GM21390 (cell line): ENCODE results near the gene AZGP1.
"Not testable (repeated sequence)": the region's sequence is repeated elsewhere in the genome, so short reads cannot be mapped to it uniquely, and the experiment has no call there.

ENCODE experiments used
- ATAC-seq: cut with Tn5 transposase; IDR thresholded peaks from one replicate; pipeline ENCODE4 v1.9.1; 2021; ENCODE audit not compliant: unreplicated experiment

The AZGP1 gene

DNA sequence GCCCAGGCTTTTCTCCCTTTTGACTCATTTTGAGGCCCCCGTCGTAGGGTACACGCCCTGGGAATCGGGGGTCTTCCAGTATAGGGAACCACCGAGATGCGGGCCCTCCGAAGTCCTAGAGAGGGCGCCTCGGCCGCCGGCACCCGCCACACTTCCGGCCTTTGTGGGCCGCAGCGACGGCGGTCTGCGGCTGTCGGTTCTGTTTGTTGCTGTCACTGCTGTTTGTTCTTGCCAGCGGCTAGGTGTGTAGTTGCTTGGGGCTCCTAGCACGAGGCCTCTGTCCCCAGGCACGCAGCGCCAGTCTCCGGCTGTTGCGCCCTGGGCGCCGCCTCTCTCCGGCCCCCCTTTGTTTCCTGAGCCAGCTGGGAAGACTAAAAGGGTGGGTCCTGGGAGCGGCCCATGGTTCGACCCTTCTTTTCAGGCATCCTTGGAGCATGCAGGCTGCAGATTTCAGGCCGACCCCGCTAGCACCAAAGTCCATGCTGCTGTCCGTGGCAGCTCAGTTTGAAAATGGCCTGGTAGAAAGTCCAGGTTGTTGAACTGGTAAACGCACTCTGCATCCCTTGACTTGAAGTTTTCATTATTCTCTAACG is 21.8 kb upstream of the AZGP1 start:
- ATAC-seq = no peak

DNA sequence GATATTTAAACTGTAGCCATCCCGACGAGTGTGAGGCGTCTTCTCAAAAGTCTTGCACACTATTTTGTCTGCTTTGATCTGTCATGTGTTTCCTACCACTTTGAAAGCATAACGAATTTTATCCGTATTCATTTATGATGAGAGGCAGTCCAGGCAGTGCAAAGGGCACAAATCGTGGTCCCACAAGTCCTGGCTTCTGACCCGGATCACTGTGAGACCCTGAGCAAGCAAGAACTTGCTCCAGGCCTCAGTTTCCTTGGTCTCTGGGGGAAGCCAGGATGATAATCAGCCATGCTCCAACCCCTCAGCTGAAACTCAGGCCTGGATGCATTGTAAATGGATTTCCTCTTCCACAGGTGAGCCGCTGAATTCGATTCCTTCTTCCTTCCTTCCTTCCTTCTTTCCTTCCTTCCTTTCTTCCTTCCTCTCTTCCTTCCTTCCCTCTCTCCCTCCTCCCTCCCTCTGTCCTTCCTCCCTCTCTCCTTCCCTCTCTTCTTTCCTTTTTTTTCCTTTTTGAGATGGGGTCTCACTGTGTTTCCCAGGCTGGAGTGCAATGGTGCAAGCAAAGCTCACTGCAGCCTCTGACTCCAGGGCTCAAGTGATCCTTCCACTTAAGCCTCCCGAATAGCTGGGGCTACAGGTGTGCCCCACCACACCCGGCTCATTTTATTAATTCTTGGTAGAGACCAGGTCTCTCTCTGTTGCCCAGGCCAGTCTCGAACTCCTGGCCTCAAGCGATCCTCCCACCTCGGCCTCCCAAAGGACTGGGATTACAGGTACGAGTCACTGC is 21.1 kb upstream of the AZGP1 start:
- ATAC-seq = no peak

DNA sequence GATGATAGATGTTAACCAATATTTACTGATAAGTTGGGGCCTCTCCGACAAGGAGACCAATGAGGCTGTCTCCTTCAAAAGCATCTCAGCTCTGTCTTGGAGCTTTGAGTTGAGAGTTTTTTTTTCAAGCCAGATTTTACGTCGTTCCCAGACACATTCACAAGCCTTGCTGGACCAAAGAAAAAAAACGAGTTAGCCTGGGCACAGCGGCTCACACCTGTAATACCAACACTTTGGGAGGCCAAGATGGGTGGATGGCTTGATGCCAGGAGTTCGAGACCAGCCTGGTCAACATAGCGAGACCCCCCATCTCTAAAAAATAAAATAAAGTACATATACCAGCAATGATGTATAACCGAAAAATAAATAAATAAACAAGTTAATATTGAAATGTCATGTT is 19.0 kb upstream of the AZGP1 start:
- no peak for ATAC-seq

DNA sequence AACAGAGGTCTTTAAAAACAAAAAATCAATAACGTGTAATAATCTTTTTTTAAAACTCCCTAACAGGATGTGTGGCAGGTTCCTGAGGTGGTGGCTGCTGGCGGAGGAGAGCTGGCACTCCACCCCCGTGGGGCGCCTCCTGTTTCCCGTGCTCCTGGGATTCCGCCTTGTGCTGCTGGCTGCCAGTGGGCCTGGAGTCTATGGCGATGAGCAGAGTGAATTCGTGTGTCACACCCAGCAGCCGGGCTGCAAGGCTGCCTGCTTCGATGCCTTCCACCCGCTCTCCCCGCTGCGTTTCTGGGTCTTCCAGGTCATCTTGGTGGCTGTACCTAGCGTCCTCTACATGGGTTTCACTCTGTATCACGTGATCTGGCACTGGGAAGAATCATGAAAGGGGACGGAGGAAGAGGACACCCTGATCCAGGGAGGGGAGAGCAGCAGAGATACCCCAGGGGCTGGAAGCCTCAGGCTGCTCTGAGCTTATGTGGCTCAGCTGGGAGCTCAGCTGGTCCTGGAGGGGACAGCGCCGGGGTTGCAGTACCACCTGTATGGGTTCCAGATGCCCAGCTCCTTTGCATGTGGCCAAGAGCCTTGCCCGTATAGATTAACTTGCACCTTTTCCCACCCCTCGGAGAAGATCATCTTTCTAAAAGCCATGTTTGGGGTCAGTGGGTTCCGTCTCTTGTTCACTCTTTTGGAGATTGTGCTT is 16.7 kb upstream of the AZGP1 start:
- ATAC-seq = no peak

DNA sequence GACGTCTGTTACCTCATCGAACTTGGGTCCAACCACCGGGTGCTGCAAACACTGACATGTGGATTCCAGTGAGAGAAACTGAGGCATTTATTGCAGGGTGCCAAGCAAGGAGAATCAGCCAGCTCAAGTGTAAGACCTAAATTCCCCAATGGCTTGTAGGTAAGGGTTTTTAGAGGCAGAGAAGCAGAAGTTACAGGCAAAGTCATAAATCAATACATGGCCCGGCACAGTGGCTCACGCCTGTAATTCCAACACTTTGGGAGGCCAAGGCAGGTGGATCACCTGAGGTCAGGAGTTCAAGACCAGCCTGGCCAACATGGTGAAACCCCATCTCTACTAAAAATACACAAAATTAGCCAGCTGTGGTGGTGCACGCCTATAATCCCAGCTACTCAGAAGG is 15.7 kb upstream of the AZGP1 start:
- not testable (repeated sequence) for ATAC-seq

DNA sequence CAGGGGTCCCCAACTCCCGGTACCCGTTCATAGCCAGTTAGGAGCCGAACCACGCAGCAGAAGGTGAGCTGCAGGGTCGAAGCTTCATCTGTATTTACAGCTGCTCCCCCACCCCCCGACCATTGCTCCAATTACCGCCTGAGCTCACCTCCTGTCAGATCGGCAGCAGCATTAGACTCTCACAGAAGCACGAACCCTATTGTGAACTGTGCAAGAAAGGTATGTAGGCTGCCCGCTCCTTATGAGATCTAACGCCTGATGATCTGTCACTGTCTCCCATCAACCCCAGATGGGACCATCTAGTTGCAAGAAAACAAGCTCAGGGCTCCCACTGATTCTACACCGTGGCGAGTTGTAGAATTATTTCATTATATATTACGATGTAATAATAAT is 14.6 kb upstream of the AZGP1 start:
- ATAC-seq = no peak

DNA sequence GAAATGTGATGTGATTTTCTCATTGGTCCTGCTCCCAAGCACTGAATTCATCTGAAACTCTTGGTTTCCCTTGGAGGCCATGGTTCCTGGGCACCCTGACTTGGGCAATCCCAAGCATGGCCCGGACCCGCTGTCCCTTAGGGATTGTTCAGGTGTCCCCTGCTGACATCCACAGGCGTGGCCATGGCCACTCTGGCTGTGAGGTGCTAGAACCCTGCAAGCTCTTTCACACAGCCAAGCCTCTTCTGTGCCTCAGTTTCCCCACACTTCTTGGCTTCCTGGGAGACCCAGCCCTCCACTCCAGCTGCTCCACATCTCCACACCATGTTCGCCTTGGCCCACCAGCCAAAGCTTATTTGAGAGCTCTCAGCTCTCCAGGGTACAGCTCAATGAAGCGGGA is 12.0 kb upstream of the AZGP1 start:
- ATAC-seq = no peak

DNA sequence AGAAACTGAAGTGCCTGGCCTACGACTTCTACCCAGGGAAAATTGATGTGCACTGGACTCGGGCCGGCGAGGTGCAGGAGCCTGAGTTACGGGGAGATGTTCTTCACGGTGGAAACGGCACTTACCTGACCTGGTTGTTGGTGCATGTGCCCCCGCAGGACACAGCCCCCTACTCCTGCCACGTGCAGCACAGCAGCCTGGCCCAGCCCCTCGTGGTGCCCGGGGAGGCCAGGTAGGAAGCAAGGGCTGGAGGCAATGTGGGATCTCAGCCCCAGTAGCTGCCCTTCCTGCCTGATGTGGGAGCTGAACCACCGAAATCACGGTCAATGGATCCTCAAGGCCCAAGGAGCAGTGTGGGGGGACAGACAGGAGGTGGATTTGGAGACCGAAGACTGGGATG is 11.5 kb upstream of the AZGP1 start:
- ATAC-seq = not testable (repeated sequence)

DNA sequence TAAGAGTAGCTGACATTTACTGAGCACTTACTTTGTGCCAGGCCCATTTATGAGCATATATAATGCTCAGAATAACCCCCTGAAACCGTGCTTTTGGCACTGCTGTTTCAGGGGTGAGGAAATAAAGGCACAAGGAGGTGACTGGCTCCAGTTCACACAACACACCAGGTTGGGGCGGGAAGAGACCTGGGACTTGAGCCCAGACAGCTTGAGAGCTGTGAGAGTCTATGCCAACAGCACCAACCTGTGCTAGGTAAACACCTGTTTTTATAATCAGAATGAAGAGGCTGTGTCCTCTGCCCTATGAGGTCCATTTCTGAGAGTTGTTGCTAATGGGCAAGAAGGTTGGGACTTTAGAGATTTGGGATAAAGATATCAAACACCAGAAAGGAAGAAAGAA is 8.8 kb upstream of the AZGP1 start:
- no peak for ATAC-seq

DNA sequence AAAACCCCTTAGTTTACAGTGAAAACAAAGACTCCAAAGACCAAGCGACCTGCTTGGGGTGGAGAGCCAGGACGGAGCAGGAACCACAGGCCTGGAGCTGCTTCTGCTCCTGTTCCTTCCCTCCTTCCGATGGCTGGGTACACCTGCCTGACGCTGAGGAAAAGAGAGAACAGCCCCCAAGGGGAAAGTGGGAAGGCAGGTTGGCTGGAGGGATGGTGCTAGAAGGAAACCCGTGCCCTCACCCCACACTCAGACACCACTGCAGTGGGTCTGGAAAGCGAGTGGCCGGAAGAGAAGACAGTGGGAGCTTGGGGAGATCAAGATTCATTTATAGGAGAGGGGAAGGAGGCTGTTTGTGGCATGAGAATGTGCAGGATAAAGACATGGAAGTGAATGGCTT is 5.2 kb upstream of the AZGP1 start:
- ATAC-seq = not testable (repeated sequence)

DNA sequence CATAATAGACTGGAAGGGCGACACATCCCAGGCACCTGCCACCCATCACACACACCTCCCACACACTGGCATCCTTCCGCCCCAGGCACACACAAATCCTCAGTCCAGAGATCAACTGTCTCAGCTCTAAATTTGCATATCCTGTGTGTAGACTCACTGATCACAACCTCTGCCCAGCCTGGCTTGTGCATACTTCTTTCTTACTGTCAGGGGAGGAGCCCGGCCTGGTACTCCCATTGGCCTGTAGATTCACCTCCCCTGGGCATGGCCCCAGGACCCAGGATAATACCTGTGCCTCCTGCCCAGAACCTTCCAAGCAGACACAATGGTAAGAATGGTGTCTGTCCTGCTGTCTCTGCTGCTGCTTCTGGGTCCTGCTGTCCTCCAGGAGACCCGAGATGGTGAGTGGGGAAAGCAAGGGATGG is 4.6 kb upstream of the AZGP1 start:
- not testable (repeated sequence) for ATAC-seq

DNA sequence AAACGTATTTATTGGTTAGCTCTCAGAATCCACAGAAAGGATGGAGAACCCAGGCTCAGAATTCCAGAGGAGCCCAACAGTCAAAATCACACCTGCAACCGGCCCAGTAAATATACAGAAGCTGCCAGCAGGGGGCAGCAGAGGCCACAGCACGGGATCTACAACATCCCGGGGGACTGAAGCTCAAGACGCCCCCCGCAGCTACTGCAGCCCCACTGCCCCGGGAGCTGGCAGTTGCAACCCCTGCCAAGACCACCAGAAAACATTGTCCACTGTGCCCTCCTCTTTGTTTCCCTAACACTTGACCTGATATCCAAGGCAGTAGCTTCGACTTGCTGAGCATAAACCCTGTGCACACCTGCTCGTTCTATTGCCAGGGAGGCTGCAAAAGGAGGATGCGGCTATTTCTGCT is 4.0 kb upstream of the AZGP1 start:
- not testable (repeated sequence) for ATAC-seq

DNA sequence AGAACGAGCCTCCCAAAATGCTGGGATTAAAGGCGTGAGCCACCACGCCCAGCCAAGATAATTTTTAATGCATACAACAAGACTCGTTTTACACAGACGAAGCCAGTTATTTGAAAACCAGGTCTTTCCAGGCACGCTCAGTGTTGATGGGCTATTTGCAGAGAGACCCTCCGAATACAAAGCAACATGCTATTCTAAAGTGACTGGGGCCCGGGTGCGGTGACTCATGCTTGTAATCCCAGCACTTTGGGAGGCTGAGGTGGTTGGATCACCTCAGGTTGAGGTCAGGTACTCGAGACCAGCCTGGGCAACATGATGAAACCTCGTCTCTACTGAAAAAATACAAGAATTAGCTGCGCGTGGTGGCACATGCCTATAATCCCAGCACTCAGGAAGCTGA is 795 bp upstream of the AZGP1 start:
- ATAC-seq = no peak

DNA sequence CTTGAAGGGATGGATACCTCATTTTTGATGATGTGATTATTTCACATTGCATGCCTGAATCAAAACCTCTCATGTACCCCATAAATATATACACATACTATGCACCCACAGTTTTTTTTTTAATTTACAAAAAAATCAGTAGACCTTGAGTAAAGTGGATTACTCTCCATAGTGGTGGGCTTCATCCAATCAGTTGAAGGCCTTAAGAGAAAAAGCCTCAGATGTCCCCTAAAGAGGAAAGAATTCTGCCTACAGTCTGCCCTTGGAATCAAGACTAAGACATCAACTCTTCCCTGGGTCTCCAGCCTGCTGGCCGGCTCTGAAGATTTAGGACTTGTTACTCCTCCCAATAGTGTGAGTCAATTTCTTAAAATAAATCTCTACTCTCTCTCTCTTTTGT is 1.1 kb downstream of the AZGP1 start:
- ATAC-seq = no peak

DNA sequence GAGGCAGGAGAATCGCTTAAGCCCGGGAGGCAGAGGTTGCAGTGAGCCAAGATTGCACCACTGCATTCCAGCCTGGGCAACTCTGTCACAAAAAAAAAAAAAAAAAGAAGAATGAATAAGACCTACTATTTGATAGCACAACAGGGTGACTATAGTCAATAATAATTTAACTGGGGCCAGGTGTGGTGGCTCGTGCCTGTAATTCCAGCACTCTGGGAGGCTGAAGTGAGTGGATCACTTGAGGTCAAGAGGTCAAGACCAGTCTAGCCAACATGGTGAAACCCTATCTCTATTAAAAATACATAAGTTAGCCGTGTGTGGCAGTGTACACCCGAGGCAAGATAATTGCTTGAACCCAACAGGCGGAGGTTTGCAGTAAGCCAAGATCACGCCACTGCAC is 2.0 kb downstream of the AZGP1 start:
- ATAC-seq = not testable (repeated sequence)

DNA sequence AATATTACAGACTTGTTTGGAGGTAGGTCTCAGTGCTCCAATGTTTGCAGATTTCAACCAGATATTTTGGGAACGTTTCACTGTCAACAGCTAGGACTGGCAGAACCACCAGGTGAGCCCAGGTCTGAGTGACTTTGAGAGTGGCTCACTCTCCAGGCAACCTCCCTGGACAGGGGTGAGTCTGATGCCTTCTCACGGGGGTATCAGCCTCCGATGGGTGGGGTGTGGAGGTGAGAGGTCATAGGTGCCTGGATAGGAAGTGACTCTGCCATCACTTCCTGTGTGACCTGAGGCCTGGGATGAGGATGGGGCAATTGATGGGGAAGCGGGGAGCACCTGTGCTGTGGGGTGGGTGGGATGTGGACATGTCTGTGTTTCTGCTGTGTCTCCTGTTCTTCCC is 4.6 kb downstream of the AZGP1 start:
- ATAC-seq = no peak

DNA sequence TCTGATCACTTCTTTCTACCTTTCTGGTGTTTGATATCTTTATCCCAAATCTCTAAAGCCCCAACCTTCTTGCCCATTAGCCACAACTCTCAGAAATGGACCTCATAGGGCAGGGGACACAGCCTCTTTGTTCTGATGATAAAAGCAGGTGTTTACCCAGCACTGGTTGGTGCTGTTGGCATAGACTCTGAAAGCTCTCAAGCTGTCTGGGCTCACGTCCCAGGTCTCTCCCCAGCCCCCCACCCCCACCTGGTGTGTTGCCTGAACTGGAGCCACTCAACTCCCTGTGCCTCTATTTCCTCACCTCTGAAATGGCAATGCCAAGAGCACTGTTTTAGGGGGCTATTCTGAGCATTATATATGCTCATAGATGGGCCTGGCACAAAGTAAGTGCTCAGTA is 6.0 kb downstream of the AZGP1 start:
- ATAC-seq = not testable (repeated sequence)

DNA sequence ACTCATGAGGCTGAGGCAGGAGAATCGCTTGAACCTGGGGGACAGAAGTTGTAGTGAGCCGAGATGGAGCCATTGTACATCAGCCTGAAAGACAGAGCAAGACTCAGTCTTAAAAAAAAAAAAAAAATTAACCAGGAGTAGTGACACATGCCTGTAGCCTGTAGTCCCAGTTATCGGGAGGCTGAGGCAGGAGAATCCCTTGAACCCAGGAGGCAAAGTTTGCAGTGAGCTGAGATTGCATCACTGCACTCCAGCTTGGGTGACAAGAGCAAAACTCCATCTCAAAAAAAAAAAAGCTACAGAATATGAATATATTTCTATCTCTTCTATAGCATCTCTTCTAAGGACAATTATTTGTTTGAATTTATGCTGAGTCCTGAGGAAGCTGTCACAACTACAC is 6.5 kb downstream of the AZGP1 start:
- ATAC-seq = no peak

DNA sequence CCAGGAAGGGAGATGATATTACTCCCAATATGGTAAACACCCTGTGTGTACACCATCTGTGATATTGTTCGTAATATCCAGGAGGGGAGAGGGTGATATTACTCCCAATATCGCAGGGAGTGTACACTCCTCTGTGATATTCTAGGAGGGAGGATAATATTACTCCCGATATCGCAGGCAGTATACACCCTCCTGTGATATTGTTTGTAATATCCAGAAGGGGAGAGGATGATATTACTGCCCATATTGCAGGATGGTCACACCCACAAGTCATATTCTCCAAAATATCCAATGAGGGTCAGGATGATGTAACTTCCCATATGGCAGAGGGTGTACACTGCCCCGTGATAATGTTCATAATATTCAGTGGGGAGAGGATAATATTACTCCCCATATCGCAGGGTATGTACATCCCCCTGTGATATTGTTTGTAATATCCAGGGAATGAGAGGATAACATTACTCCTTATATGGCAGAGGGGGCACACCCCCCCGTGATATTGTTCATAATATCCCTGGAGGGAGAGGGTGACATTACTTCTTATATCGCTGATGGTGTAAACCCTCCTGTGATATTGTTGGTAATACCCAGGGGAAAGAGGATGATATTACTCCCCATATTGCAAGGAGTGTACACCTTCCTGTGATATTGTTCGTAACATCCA is 17.1 kb downstream of the AZGP1 start:
- no peak for ATAC-seq

DNA sequence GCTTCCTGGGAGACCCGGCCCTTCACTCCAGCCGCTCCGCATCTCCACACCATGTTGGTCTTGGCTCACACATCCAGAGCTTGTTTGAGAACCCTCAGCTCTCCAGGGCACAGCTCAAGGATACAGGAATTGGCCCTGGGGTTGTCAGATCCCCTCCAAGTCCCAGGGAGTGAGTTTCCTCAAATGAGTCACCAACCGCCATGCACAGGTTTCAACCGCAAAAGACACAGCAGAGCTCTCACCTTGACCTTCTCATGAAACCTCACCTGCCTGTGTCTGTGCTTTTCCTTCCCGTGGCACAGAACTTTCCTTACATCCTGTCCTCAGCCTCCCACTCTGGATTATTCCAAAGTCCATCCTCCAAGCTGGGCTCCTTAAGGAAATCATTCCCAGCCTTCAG is 20.6 kb downstream of the AZGP1 start:
- ATAC-seq = no peak

DNA sequence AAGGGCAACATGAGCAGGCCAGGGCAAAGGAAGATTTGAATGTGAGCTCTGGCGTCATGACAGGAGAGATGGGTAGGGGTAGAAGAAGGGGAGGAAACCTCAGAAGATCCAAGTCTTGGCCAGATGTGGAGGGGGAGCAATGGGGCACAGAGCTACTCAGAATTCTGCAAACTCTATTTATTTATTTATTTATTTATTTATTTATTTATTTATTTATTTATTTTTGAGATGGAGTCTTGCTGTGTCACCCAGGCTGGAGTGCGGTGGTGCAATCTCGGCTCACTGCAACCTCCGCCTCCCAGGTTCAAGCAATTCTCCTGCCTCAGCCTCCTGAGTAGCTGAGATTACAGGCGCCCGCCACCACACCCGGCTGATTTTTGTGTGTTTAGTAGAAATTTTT is 21.2 kb downstream of the AZGP1 start:
- not testable (repeated sequence) for ATAC-seq

DNA sequence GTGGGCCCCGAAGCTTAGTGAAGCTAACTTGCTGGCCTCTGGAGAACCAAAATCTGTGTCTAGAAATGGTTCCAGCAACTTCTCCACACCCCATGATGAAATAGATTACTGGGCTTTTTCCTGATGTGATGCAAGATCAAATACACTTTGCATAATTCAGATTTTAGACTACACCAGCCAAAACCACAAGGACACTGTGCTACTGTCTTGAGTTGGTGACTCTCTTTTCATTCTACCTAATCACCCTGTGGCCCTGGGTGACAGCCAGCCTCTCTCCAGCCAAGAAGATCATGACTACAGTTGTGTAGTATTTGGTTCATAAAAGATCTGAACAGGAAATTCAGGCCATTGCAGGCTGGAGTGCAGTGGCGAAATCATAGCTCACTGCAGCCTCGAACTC is 22.2 kb downstream of the AZGP1 start:
- ATAC-seq = no peak
